HepG2 (cell line): Measurements from ENCODE around the gene CAMK4. TPM values are rescaled to one million over a fixed set of nuclear protein-coding genes. Genes with fewer than 3 reads are reported as not detected.

ENCODE experiments used
- ATAC-seq: fragments of 200-7000 bp; cut with Tn5 transposase; 3 replicates; pipeline ENCODE4 v1.9.1; 2020; ENCODE audit warnings: mild to moderate bottlenecking, moderate library complexity
- BruUV-seq: library from RNA; stranded (reverse); fragments of 400-500 nt; replicated peaks from 2 replicates; lab custom pipeline; 2021; lab: Mats Ljungman, UMichigan
- CTCF ChIA-PET: fragments of 300-600 bp; formaldehyde crosslinking; extraction: SDS; loops from one replicate; lab custom pipeline; 2021; ENCODE audit warnings: low total read pairs, inconsistent platforms, low intra/inter-chr PET ratio; lab: Yijun Ruan, JAX
- POLR2A ChIA-PET: fragments of 350-600 bp; sonication (Branson Sonifier 250); formaldehyde crosslinking; loops from one replicate; lab custom pipeline; 2020; ENCODE audit warnings: antibody characterized with exemption, inconsistent platforms; lab: Yijun Ruan, JAX
- DNase-seq: peaks from one replicate; pipeline ENCODE4 v3.0.0-alpha.2; 2015; ENCODE audit warnings: low spot score
- FAIRE-seq: peaks from 3 replicates; lab custom pipeline; 2011; peaks lifted over from hg19 to GRCh38; lab: Jason Lieb, UNC
- H2AFZ ChIP-seq: one replicate; pipeline ENCODE4 v1.6.1; 2011; ENCODE audit warnings: low read length, inconsistent platforms
- H3K27ac ChIP-seq: fragments of 300-600 bp; 3 replicates; pipeline ENCODE4 v1.8.0; 2011; ENCODE audit warnings: mixed run types, mild to moderate bottlenecking, mixed read lengths, low read length, inconsistent platforms; ENCODE audit not compliant: insufficient read depth; ENCODE audit errors: extremely low read length
- H3K27me3 ChIP-seq, 2 experiments: fragments of 200-600 bp in 1 of 2; 2 replicates in 1 of 2; 3 replicates in 1 of 2; pipeline versions ENCODE4 v1.6.0 to v1.8.0; 2011; ENCODE audit warnings: low read length in 2 of 2, mild to moderate bottlenecking in 2 of 2, moderate library complexity in 2 of 2, inconsistent platforms in 1 of 2; ENCODE audit not compliant: insufficient read depth in 2 of 2, control insufficient read depth in 1 of 2
- H3K36me3 ChIP-seq, 2 experiments: fragments of 200-600 bp in 1 of 2; replicated peaks in 1 of 2; 2 replicates in 1 of 2; 3 replicates in 1 of 2; pipeline versions ENCODE4 v1.5.1 to v1.8.0; 2011; ENCODE audit warnings: low read length in 2 of 2, inconsistent platforms in 1 of 2; ENCODE audit not compliant: insufficient read depth in 2 of 2, control insufficient read depth in 1 of 2
- H3K4me1 ChIP-seq: 2 replicates; pipeline ENCODE4 v1.5.1; 2012; ENCODE audit warnings: low read length, inconsistent platforms; ENCODE audit not compliant: insufficient read depth
- H3K4me2 ChIP-seq: 2 replicates; pipeline ENCODE4 v1.6.0; 2011; ENCODE audit warnings: low read depth, low read length, inconsistent platforms
- H3K4me3 ChIP-seq, 3 experiments: fragments of 200-600 bp in 1 of 3; sonication (generic), shearing (Covaris generic) in 1 of 3; replicated peaks in 1 of 3; 2 replicates each; pipeline ENCODE4 v1.5.1; 2011 to 2016; ENCODE audit warnings: low read length in 3 of 3, inconsistent platforms in 2 of 3, low read depth in 2 of 3, mild to moderate bottlenecking in 2 of 3, control low read depth in 1 of 3, mixed read lengths in 1 of 3; ENCODE audit not compliant: insufficient read depth in 1 of 3
- H3K79me2 ChIP-seq: one replicate; pipeline ENCODE4 v1.6.1; 2011; ENCODE audit warnings: low read length, inconsistent platforms; ENCODE audit not compliant: insufficient read depth
- H3K9ac ChIP-seq: 2 replicates; pipeline ENCODE4 v1.6.0; 2011; ENCODE audit warnings: mild to moderate bottlenecking, low read depth, low read length, inconsistent platforms; ENCODE audit not compliant: insufficient read depth
- H3K9me3 ChIP-seq: 2 replicates; pipeline ENCODE4 v1.5.1; 2012; ENCODE audit warnings: mild to moderate bottlenecking, low read length
- H4K20me1 ChIP-seq: 2 replicates; pipeline ENCODE4 v1.6.0; 2011; ENCODE audit warnings: inconsistent platforms, mild to moderate bottlenecking, low read length, moderate library complexity; ENCODE audit not compliant: insufficient read depth
- CENPBD1 ChIP-seq: sonication (generic); formaldehyde crosslinking; IDR thresholded peaks from 2 replicates; pipeline ENCODE4 v1.8.0; 2022; ENCODE audit warnings: missing genetic modification reagents, low read depth, mild to moderate bottlenecking, borderline replicate concordance
- CENPX ChIP-seq: sonication (generic); formaldehyde crosslinking; IDR thresholded peaks from 2 replicates; pipeline ENCODE4 v1.9.0; 2021; ENCODE audit warnings: mild to moderate bottlenecking, missing genetic modification reagents, moderate library complexity
- DMAP1 ChIP-seq: IDR thresholded peaks from 2 replicates; pipeline ENCODE4 v1.6.1; 2016
- ELF3 ChIP-seq: IDR thresholded peaks from 2 replicates; pipeline ENCODE4 v1.6.1; 2016; ENCODE audit warnings: missing genetic modification reagents, missing compliant biosample characterization
- FOXC1 ChIP-seq: sonication (generic); formaldehyde crosslinking; IDR thresholded peaks from 2 replicates; pipeline ENCODE4 v1.8.0; 2022; ENCODE audit warnings: mild to moderate bottlenecking, missing genetic modification reagents, borderline replicate concordance
- HES4 ChIP-seq: sonication (generic); formaldehyde crosslinking; IDR thresholded peaks from 2 replicates; pipeline ENCODE4 v1.9.0; 2021; ENCODE audit warnings: mild to moderate bottlenecking, missing genetic modification reagents, borderline replicate concordance
- HOXA5 ChIP-seq: sonication (generic); formaldehyde crosslinking; IDR thresholded peaks from 2 replicates; pipeline ENCODE4 v1.4.0; 2020; ENCODE audit warnings: missing genetic modification reagents
- KDM4B ChIP-seq: sonication (generic); formaldehyde crosslinking; IDR thresholded peaks from 2 replicates; pipeline ENCODE4 v1.4.0; 2020; ENCODE audit warnings: missing genetic modification reagents
- MAFF ChIP-seq: IDR thresholded peaks from 2 replicates; pipeline ENCODE4 v1.6.1; 2011; ENCODE audit warnings: low read depth, low read length, improper control_type of control experiment
- MIXL1 ChIP-seq: IDR thresholded peaks from 2 replicates; pipeline ENCODE4 v1.6.1; 2016
- NFRKB ChIP-seq: fragments of 450-650 bp; IDR thresholded peaks from 2 replicates; pipeline ENCODE4 v1.6.1; 2017
- NFYC ChIP-seq: IDR thresholded peaks from 2 replicates; pipeline ENCODE4 v1.6.1; 2016; ENCODE audit warnings: missing genetic modification reagents, missing compliant biosample characterization
- POLR2A ChIP-seq, 2 experiments: IDR thresholded peaks; 2 replicates each; pipeline ENCODE4 v1.6.1; 2011; ENCODE audit warnings: low read depth in 2 of 2, low read length in 2 of 2, mild to moderate bottlenecking in 1 of 2, moderate library complexity in 1 of 2; ENCODE audit not compliant: insufficient read depth in 1 of 2
- PRPF4 ChIP-seq: fragments of 200-400 bp; formaldehyde crosslinking; IDR thresholded peaks from 2 replicates; pipeline ENCODE4 v1.6.1; 2016; ENCODE audit warnings: low read length, low read depth; ENCODE audit not compliant: poor library complexity, severe bottlenecking
- STAG1 ChIP-seq: sonication (generic); formaldehyde crosslinking; IDR thresholded peaks from 2 replicates; pipeline ENCODE4 v1.4.0; 2020; ENCODE audit warnings: missing genetic modification reagents
- TEAD3 ChIP-seq: optimal IDR thresholded peaks from 2 replicates; pipeline ENCODE3; 2016; ENCODE audit warnings: borderline replicate concordance
- ZFP90 ChIP-seq: sonication (generic); formaldehyde crosslinking; IDR thresholded peaks from 2 replicates; pipeline ENCODE4 v1.8.0; 2022; ENCODE audit warnings: missing genetic modification reagents, mild to moderate bottlenecking, inconsistent platforms, borderline replicate concordance
- ZNF234 ChIP-seq: sonication (generic); formaldehyde crosslinking; conservative IDR thresholded peaks from 2 replicates; pipeline ENCODE4 v1.5.1; 2020; ENCODE audit warnings: mild to moderate bottlenecking, missing genetic modification reagents
- ZNF276 ChIP-seq: sonication (generic); formaldehyde crosslinking; IDR thresholded peaks from 2 replicates; pipeline ENCODE4 v1.4.0; 2020; ENCODE audit warnings: mild to moderate bottlenecking, low read depth, missing genetic modification reagents
- ZNF501 ChIP-seq: sonication (generic); formaldehyde crosslinking; IDR thresholded peaks from 2 replicates; pipeline ENCODE4 v1.5.1; 2020; ENCODE audit warnings: mild to moderate bottlenecking, moderate library complexity, missing genetic modification reagents
- ZNF564 ChIP-seq: sonication (generic); formaldehyde crosslinking; IDR thresholded peaks from 2 replicates; pipeline ENCODE4 v1.8.1; 2023; ENCODE audit warnings: mild to moderate bottlenecking, missing genetic modification reagents
- WGBS: methylation state at CpG from one replicate; pipeline ENCODE4 v1.1.6; 2017; ENCODE audit warnings: low lambda C conversion rate; 5-methylcytosine and 5-hydroxymethylcytosine counted together
- in situ Hi-C: cut with HindIII; loops from 2 replicates; pipeline ENCODE4 v1.10.0; 2017; ENCODE audit warnings: low pct_unique_long_range_greater_than_20kb; ENCODE audit not compliant: extremely low pct_ligation_motif_present
- intact Hi-C: fragments of 100-400 bp; cut with micrococcal nuclease; formaldehyde crosslinking; loops from one replicate; pipeline ENCODE4 v1.10.0; 2022; ENCODE audit not compliant: unreplicated experiment
- polyA plus RNA-seq, 8 experiments: library from polyadenylated mRNA; depleted of rRNA in 3 of 8; stranded (reverse) in 7 of 8; unstranded in 1 of 8; fragments of >200 nt; fragmentation: Illumina TruSeq in 4 of 8; extraction: Trizol in 4 of 8; gene quantifications; 2 replicates each; pipeline versions ENCODE4 v1.2.1 to v1.2.3, GENCODE V29; 2011 to 2016; ENCODE audit warnings: low read depth in 4 of 8, missing spikeins in 1 of 8, mixed read lengths in 1 of 8; ENCODE audit not compliant: insufficient read depth in 1 of 8
- total RNA-seq, 5 experiments: library from RNA; depleted of rRNA; stranded (reverse); fragments of >200 nt; fragmentation: Illumina TruSeq; extraction: Trizol; gene quantifications; 2 replicates each; pipeline ENCODE4 v1.2.3, GENCODE V29; 2016; ENCODE audit warnings: low read depth in 1 of 5

CAMK4 gene
- total and polyA plus RNA-seq, 2 of the 13 experiments (the other 11 are each of a cell fraction or from before 2014, with no cell fraction given) = not detected

GRCh38 chr5:111478266-111478665 is 254.1 kb downstream of the CAMK4 start:
- Histone ChIP-seq H3K79me2 (no peaks in the 10 kb centered on the region), H3K27ac (no peak overlapping the region), H3K9ac (no peak overlapping the region), H3K4me1 (no peaks in the 10 kb centered on the region), H3K4me2 (no peak overlapping the region), H2AFZ (no peak overlapping the region), H3K36me3 (no peaks in the 10 kb centered on the region), H4K20me1 (no peaks in the 10 kb centered on the region), H3K4me3 (no peak overlapping the region), H3K27me3 (no peaks in the 10 kb centered on the region; a peak in 2 of 5 replicates), H3K9me3 (no peaks in the 10 kb centered on the region)
- ChIA-PET POLR2A (no interaction called here), CTCF (no interaction called here)
- no peak for TF ChIP-seq PRPF4
- TF ChIP-seq HOXA5 (CRISPR knock-in tag) = no peak
- TF ChIP-seq FOXC1 (CRISPR knock-in tag) = no peak
- peak; percentile 22; the same call in 1 of the 2 replicates for TF ChIP-seq STAG1
- DNase-seq (no peak), FAIRE-seq (no peak), ATAC-seq (no peak)
- no TSS peak for BruUV-seq
- in situ Hi-C loops = loop anchor here (25.0 kb wide), 1 partner anchor 316 kb away; no protein-coding TSS in a partner anchor
- intact Hi-C loops = loop anchor here (1.0 kb wide), 1 partner anchor 320 kb away; no protein-coding TSS in a partner anchor
- WGBS = 31% methylated on average over 1 of the region's 1 CpG

GRCh38 chr5:111478898-111479297 is 254.7 kb downstream of the CAMK4 start:
- Histone ChIP-seq H3K4me3 (no peak overlapping the region), H2AFZ (no peak overlapping the region), H3K9ac (no peak overlapping the region), H3K9me3 (no peaks in the 10 kb centered on the region), H3K4me2 (no peak overlapping the region), H3K4me1 (no peaks in the 10 kb centered on the region), H3K79me2 (no peaks in the 10 kb centered on the region), H4K20me1 (no peaks in the 10 kb centered on the region), H3K27me3 (no peaks in the 10 kb centered on the region; a peak in 2 of 5 replicates), H3K27ac (no peak overlapping the region), H3K36me3 (no peaks in the 10 kb centered on the region)
- DNase-seq (no peak), ATAC-seq (no peak), FAIRE-seq (no peak)
- WGBS = 32% methylated on average over 2 of the region's 2 CpGs
- ChIA-PET POLR2A (no interaction called here), CTCF (no interaction called here)
- intact Hi-C loops = loop anchor here (1.0 kb wide), 1 partner anchor 321 kb away; no protein-coding TSS in a partner anchor
- in situ Hi-C loops = loop anchor here (25.0 kb wide), 1 partner anchor 317 kb away; no protein-coding TSS in a partner anchor
- no TSS peak for BruUV-seq
- TF ChIP-seq HES4 (no peak), CENPBD1 (no peak), NFYC (CRISPR knock-in tag) (no peak), ZNF276 (CRISPR knock-in tag) (no peak), ELF3 (CRISPR knock-in tag) (no peak), POLR2A (IDR thresholded peaks at IDR 0.05; ENCODE audit: insufficient read depth in 1 of 2, low read depth in 2 of 2, low read length in 2 of 2) (no peak), ZNF501 (CRISPR knock-in tag) (no peak), ZNF234 (CRISPR knock-in tag) (no peak), KDM4B (no peak), CENPX (no peak), NFRKB (no peak), TEAD3 (no peak), MAFF (no peak), ZFP90 (CRISPR knock-in tag) (no peak), MIXL1 (CRISPR knock-in tag) (no peak), ZNF564 (CRISPR knock-in tag) (no peak), DMAP1 (CRISPR knock-in tag) (no peak)
